ENCODE measurements around the gene C6.

DNA sequence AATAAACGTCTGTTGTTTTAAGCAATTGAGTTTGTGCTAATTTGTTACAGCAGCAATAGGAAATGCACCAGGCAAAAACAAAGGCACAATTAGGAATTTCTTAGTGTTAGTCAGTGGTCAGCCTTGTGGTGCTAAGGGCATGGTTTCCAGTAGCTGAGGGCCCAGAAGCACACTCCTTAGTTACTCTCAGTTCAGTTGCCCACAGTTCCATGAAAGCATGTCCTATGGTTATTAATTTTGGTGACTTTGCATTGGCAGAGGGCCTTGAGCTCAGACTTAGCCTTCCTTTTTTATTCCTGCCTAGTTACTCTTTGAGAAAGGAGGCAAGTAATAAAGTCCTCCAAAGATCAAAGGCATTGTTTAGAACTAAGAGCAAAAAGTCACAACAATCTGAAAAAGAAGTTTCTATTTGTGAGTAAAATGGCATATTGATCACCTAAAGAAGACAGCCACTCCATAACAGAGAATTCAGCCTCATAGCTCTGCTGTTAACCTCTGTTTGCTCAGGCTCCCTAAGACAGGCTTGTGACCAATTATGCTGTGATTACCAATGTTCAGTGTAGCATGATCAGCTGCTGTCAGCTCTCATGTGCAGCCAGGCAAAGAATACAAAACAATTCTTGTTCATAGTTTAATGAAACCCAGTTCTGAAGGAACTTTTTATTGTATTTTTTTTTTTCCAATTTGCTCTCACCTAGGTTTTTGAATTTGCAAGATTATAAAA is 85.2 kb downstream of the C6 start:
- TF ChIP-seq POLR2A (IDR thresholded peaks at IDR 0.05) (no peak), EP300 (IDR thresholded peaks at IDR 0.05) (no peak)
- TF ChIP-seq, protein P1, sequence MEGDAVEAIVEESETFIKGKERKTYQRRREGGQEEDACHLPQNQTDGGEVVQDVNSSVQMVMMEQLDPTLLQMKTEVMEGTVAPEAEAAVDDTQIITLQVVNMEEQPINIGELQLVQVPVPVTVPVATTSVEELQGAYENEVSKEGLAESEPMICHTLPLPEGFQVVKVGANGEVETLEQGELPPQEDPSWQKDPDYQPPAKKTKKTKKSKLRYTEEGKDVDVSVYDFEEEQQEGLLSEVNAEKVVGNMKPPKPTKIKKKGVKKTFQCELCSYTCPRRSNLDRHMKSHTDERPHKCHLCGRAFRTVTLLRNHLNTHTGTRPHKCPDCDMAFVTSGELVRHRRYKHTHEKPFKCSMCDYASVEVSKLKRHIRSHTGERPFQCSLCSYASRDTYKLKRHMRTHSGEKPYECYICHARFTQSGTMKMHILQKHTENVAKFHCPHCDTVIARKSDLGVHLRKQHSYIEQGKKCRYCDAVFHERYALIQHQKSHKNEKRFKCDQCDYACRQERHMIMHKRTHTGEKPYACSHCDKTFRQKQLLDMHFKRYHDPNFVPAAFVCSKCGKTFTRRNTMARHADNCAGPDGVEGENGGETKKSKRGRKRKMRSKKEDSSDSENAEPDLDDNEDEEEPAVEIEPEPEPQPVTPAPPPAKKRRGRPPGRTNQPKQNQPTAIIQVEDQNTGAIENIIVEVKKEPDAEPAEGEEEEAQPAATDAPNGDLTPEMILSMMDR (IDR thresholded peaks at IDR 0.05): no peak
